ENCODE results near the gene EFCAB6. TPM values are rescaled to one million over a fixed set of nuclear protein-coding genes. Genes with fewer than 3 reads are reported as not detected.

Gene EFCAB6
- total and polyA plus RNA-seq, 2 donors (not counting 1 experiment from before 2014, with no cell fraction given): 0.07 to 0.10 TPM

DNA sequence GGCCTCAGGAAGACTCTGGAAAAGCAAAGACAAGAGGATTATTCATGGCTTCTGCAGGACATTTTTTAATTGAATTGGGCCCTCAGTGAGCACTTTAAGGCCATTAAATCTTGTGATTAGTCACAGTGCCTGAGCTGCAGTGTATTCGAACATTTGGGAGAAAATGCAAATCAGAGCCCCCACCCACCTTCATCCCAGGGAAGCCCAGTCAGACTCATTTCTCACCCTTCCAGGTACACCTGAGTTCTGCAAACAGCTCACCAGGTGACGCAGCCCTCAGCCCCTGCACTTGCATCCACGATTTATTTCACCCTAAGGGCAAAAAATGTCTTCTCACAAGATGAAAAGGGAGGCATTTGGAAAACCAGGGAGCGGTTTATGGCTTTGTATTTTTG, 271.6 kb downstream of the EFCAB6 start:
- H3K4me3 Mint-ChIP-seq: no peak overlapping the region
- Histone ChIP-seq H3K4me2 (replicated peaks; ENCODE audit: low read depth, low read length, poor library complexity, severe bottlenecking) (no peak overlapping the region), H3K27ac (ENCODE audit: low read length in 2 of 2) (no peak overlapping the region), H3K9ac (ENCODE audit: low read length) (no peak overlapping the region), H3K79me2 (ENCODE audit: control insufficient read depth, insufficient read depth, low read length) (no peaks in the 10 kb centered on the region), H3K9me3 (ENCODE audit: control extremely low read depth in 1 of 3, control insufficient read depth in 2 of 3, insufficient read depth in 1 of 3, low read length in 2 of 3) (peaks cover 0 to 6% (median 0%) of the 10 kb centered on the region in 3 donors), H2AFZ (ENCODE audit: insufficient read depth, low read depth, low read length, poor library complexity, severe bottlenecking) (no peak overlapping the region), H3K4me3 (ENCODE audit: control extremely low read depth in 1 of 5, extremely low read depth in 1 of 5, insufficient read depth in 1 of 5, low read depth in 2 of 5, low read length in 4 of 5) (no peak overlapping the region), H3K36me3 (replicated peaks in 1 of 2; ENCODE audit: control extremely low read depth in 1 of 2, control insufficient read depth in 1 of 2, extremely low read depth in 1 of 2, insufficient read depth in 2 of 2, low read length in 1 of 2) (no peaks in the 10 kb centered on the region), H3K4me1 (ENCODE audit: control insufficient read depth in 2 of 2, insufficient read depth in 2 of 2, low read length in 2 of 2) (no peaks in the 10 kb centered on the region), H3K27me3 (replicated peaks in 1 of 4; ENCODE audit: control extremely low read depth in 1 of 4, control insufficient read depth in 3 of 4, insufficient read depth in 4 of 4, low read length in 3 of 4) (peaks cover 0 to 5% (median 0%) of the 10 kb centered on the region in 4 experiments), H4K20me1 (ENCODE audit: control insufficient read depth, insufficient read depth, low read length, poor library complexity, severe bottlenecking) (no peaks in the 10 kb centered on the region)
- intact Hi-C loops (cut with micrococcal nuclease): no loop called here
- H3K27me3 Mint-ChIP-seq: peaks cover 31% of the 10 kb centered on the region
- TF ChIP-seq EZH2 (IDR thresholded peaks at IDR 0.05; ENCODE audit: borderline replicate concordance, insufficient read depth, low read depth, low read length, poor library complexity, severe bottlenecking): no peak
- TF ChIP-seq, protein P1, sequence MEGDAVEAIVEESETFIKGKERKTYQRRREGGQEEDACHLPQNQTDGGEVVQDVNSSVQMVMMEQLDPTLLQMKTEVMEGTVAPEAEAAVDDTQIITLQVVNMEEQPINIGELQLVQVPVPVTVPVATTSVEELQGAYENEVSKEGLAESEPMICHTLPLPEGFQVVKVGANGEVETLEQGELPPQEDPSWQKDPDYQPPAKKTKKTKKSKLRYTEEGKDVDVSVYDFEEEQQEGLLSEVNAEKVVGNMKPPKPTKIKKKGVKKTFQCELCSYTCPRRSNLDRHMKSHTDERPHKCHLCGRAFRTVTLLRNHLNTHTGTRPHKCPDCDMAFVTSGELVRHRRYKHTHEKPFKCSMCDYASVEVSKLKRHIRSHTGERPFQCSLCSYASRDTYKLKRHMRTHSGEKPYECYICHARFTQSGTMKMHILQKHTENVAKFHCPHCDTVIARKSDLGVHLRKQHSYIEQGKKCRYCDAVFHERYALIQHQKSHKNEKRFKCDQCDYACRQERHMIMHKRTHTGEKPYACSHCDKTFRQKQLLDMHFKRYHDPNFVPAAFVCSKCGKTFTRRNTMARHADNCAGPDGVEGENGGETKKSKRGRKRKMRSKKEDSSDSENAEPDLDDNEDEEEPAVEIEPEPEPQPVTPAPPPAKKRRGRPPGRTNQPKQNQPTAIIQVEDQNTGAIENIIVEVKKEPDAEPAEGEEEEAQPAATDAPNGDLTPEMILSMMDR (IDR thresholded peaks at IDR 0.05): no peak
- no peak for DNase-seq
- WGBS (ENCODE audit: insufficient coverage): 90% methylated on average over 2 of the region's 4 CpGs
- ChIA-PET CTCF (no interaction called here), POLR2A (no interaction called here)
- H3K9me3 Mint-ChIP-seq (ENCODE audit: insufficient read depth): no peaks in the 10 kb centered on the region
- no peak overlapping the region for H3K27ac Mint-ChIP-seq
- ATAC-seq (ENCODE audit: low read depth): no peak
- H3K4me1 Mint-ChIP-seq: no peaks in the 10 kb centered on the region

DNA sequence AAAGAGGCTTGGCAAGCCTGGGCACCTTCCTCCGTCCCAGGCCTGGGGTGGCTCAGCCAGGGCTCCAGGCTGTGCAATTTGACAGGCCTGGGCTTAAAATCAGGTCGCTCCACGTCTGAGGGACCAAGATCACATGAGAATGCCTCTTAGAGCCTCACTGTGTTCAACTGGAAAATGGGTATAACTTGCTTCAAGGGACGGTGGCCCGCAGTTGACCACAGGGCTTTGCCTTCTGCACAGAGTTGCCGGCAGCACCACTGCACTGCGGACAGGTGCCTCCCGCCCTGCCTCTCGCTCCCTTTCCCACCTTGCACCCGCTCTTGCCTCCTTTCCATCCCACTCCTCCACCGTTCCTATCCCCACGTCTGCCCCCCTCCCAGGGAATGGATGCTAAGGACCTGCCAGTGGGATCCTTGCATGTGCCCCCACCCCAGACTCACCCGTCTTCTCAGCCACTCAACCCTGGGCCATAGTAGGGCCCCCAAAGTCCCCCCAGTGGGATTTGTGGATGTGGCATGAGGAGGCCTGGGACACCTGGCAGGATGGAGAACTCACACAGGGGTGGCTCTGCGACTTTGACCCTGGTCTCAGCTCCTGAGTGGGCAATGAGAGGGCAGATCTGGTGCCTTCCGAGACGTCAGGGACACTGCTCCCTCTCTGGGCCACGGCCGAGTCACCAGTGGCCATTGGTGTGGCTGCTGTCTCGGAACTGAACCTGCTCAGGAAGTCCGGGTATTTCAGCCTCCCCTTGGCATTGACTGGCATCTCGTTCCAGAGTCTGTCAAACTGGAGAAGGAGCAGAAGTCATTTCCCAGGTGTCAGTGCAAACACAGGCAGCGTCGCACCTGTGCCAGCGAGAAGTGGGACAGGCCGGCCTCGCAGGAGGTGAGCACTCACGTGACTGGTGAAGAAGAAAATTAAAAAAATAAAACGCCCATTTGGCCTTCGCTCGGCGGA, 272.3 kb downstream of the EFCAB6 start:
- no peaks in the 10 kb centered on the region for H3K4me1 ChIP-seq (ENCODE audit: control insufficient read depth in 2 of 2, insufficient read depth in 2 of 2, low read length in 2 of 2)
- Mint-ChIP-seq H3K27ac (no peak overlapping the region), H3K4me1 (no peaks in the 10 kb centered on the region), H3K4me3 (no peak overlapping the region), H3K27me3 (peaks cover 33% of the 10 kb centered on the region), H3K9me3 (ENCODE audit: insufficient read depth) (no peaks in the 10 kb centered on the region)
- no peak overlapping the region for H3K4me3 ChIP-seq (ENCODE audit: control extremely low read depth in 1 of 5, extremely low read depth in 1 of 5, insufficient read depth in 1 of 5, low read depth in 2 of 5, low read length in 4 of 5)
- H4K20me1 ChIP-seq (ENCODE audit: control insufficient read depth, insufficient read depth, low read length, poor library complexity, severe bottlenecking): no peaks in the 10 kb centered on the region
- H3K9me3 ChIP-seq (ENCODE audit: control extremely low read depth in 1 of 3, control insufficient read depth in 2 of 3, insufficient read depth in 1 of 3, low read length in 2 of 3): peaks cover 0 to 6% (median 0%) of the 10 kb centered on the region in 3 donors
- no peak overlapping the region for H2AFZ ChIP-seq (ENCODE audit: insufficient read depth, low read depth, low read length, poor library complexity, severe bottlenecking)
- 90% methylated on average over 30 of the region's 31 CpGs for WGBS (ENCODE audit: insufficient coverage)
- ATAC-seq (ENCODE audit: low read depth) (no peak), DNase-seq (no peak)
- ChIA-PET CTCF (no interaction called here), POLR2A (no interaction called here)
- TF ChIP-seq EZH2 (IDR thresholded peaks at IDR 0.05; ENCODE audit: borderline replicate concordance, insufficient read depth, low read depth, low read length, poor library complexity, severe bottlenecking): no peak
- TF ChIP-seq, protein P1 (IDR thresholded peaks at IDR 0.05): no peak
- no peaks in the 10 kb centered on the region for H3K36me3 ChIP-seq (replicated peaks in 1 of 2; ENCODE audit: control extremely low read depth in 1 of 2, control insufficient read depth in 1 of 2, extremely low read depth in 1 of 2, insufficient read depth in 2 of 2, low read length in 1 of 2)
- no peak overlapping the region for H3K9ac ChIP-seq (ENCODE audit: low read length)
- H3K79me2 ChIP-seq (ENCODE audit: control insufficient read depth, insufficient read depth, low read length): no peaks in the 10 kb centered on the region
- H3K27ac ChIP-seq (ENCODE audit: low read length in 2 of 2): no peak overlapping the region
- peaks cover 0 to 5% (median 0%) of the 10 kb centered on the region in 4 experiments for H3K27me3 ChIP-seq (replicated peaks in 1 of 4; ENCODE audit: control extremely low read depth in 1 of 4, control insufficient read depth in 3 of 4, insufficient read depth in 4 of 4, low read length in 3 of 4)
- no peak overlapping the region for H3K4me2 ChIP-seq (replicated peaks; ENCODE audit: low read depth, low read length, poor library complexity, severe bottlenecking)
- intact Hi-C loops (cut with micrococcal nuclease): no loop called here
